ENCODE data around the gene FALEC.

The FALEC gene

DNA sequence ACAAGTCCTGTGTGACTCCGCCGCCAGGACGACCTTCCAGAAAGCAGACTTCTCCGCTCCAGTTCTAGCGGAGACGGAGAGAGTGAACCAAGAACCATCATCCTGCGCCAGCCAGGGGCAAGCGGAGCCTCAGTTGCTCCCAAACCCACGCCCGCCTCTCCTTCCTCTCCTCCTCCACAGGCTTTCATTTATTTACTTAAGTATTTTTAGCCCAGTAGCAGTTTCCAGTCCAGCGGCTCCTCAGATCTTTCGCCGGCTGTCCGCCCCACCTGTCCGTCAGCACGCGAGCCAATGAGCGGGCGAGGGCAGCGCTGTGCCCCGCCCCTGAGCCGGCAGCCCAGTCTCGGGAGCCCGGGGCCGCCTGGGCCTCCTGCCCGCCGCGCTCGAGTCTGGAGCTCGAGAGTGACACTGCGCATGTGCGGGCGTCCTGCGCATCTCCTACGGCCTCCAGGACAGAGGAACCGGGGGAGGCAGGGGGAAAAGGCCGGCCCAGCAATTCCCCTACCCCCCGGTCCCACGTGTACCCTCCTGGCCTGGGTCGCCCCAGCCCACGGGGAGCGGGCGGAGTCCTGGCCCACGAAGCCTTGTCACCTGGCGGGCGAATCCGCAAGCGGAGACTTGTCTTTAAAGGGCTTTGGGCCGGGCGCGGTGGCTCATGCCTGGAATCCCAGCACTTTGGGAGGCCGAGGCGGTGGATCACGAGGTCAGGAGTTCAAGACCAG is at the start of gene FALEC:
FALEC (plus strand) TSS at position 425 of the 722 bp plus-strand sequence.
- DNase-seq = peak; percentile 95 to 97

DNA sequence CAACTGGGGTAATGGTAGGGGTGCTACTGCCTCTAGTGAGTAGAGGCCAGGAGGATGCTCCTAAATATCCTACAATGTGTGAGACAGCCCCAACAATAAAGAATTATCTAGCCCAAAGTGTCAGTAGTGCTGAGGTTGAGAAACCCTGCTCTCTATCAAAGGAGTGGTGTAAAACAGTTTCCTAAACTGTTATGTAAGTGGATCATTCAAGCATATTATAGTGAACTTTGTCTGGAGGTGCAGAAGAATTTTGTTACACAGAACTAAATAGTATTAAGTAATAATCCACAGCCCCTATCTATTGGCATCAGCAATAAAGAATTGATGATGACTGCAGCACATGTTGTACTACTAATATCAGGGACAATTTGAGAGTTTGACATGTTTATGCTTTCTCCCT is 48.6 kb upstream of the FALEC start:
- no peak for DNase-seq

DNA sequence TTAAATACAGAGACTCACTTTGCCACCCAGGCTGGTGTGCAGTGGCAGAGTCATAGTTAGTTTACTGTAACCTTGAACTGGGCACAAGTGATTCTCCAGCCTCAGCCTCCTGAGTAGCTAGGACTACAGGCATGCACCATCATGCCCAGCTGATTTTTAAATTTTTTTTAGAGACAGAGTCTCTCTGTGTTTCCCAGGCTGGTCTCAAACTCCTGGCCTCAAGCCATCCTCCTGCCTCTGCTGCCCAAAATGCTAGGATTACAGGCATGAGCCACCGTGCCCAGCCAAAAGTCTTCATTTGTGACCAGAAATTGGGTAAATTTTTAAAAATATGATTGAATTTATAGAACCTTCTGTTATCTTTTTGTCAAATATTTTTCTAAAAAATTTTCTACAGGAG is 46.3 kb upstream of the FALEC start:
- DNase-seq = no peak

DNA sequence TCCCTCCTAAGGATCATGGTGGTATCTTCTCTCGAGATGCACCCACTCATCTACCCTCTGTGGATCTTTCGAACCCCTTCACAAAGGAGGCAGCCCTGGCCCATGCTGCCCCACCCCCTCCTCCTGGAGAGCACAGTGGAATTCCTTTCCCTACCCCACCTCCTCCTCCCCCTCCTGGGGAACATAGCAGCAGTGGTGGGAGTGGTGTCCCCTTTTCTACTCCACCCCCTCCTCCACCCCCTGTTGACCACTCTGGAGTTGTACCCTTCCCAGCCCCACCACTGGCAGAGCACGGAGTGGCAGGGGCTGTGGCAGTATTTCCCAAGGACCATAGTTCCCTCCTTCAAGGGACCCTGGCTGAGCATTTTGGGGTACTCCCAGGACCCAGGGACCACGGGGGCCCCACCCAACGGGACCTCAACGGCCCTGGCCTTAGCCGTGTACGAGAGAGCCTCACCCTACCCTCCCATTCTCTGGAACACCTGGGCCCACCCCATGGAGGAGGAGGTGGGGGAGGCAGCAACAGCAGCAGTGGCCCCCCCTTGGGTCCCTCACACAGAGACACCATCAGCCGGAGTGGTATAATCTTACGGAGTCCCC is 42.9 kb upstream of the FALEC start:
- no peak for DNase-seq

DNA sequence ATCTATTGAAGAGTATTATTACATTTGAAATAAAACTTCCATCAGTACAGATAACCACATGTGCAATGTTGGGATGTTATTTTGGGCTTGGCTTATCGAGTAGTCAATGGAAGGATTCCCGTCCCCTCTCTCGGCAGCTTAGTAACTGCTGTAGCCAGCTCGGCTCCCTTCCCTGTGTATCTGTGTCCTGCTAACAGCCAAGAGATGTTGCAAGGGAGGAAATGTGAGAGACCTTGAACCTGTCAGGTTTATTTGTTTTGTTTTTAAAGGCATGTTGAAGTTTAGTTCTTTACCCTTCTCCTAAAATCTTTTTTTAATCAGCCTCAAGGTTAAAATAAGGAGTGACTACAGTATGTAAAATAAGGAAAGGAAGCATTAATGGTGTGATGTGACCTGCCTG is 41.9 kb upstream of the FALEC start:
- peak in 1 of 2 donors; percentile 16 for DNase-seq

DNA sequence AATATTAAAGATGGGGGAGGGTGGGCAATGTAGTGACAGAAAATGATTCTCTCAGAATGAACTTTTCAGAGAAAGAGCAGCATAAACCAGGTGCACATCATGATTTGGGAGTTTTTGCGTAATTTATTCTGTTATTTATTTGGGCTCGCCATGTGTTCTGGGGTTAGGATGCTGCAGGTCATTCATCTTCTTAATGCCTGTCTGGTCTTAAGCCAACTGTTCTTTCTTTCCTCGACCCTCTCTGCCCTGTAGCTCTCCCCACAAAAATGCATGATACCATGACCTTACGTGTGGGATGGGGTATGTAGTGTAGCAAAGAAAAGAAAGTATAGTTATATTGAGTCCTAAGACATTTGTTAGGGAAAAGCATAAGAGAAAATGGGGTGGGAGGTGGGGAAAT is 40.7 kb upstream of the FALEC start:
- DNase-seq = no peak

DNA sequence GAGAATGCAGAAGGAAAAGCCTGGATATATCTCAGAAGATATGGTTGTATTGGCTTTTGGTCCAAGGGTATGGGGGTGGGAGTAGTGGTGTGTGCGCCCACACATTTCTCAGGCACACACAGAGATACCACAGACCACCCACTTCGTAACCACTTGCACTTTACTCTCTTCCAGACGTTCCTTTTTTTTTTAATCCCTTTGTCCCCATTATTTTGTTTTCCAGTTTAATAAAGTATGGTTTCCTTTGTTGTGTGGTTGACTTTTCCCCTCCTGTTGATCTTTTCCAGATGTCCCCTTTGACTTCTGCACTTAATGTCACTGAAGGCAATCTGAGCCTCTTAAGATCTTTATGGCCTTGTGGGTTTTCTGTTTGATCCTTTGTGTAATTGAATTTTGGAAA is 38.8 kb upstream of the FALEC start:
- no peak for DNase-seq

DNA sequence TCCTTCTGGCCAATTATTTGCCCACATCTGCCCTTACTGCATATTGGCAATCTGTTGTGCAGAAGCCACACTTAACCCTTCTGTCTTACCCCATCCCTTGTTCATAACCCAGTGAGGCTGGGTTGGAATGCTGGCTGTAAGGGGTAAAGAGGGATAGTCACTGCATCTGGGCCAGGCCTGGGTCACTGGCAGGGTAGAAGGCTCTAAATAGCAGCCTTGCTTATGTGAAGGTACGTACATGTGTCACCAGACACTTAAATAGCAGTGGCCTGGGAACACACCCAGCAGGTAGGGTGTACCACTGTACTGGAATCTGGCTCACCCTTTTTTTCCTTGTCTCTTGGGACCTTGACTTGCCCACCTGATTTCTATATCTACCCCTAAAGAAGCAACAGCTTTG is 38.2 kb upstream of the FALEC start:
- no peak for DNase-seq

DNA sequence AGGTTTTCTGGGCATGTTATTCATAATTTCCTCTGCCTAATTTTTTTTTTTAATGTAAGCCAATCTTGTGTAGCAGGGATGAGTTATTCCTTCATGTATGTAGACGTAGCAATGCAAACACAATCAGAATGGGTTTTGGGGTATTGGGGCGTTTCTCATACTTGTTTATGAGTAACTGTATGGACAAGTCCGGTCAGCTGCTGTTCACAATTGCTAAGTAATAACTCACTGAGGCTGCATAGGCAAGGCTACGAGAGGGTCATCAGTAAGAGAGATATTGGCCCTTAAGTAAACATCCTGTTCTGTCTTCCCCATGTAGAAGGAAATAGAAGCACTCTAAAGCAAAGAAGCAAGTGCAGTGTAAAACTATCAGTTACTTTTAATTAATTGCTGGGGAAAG is 37.8 kb upstream of the FALEC start:
- no peak for DNase-seq

DNA sequence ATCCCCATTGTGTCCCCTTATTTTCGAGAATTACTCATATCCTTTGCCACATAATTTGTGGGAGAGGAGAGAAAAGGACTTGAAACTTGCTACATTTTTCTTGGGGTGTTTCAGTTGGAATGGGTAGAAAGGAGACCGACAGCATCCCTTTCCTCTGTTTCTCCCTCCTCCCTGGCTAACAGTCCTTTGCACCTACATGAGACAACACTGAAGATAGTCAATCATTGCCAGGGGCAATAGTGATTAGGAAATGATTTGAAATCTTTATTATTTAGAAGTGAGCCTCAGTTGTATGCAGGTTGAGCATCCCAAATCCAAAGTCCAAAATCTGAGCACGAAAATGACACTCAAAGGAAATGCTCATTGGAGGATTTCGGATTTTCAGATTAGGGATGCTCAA is 36.2 kb upstream of the FALEC start:
- no peak for DNase-seq

DNA sequence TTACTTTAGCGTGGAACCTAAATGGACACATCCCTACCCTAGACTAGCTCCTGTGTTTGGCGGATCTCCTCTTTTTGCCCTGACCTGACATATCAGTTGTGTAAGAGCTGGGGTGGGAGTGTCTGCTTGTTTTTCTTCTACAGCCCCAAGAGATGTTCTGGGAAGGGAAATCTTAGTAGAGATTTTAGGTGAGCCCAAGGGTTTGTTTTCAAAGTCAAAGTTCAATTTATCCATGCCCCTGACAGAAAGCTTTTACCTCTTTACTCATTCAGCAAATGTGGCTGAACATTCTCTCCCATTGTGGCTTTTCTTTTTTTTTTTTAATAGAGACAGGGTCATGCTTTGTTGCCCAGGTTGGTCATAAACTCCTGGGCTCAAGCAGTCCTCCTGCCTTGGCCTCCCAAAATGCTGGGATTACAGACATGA is 35.6 kb upstream of the FALEC start:
- no peak for DNase-seq

DNA sequence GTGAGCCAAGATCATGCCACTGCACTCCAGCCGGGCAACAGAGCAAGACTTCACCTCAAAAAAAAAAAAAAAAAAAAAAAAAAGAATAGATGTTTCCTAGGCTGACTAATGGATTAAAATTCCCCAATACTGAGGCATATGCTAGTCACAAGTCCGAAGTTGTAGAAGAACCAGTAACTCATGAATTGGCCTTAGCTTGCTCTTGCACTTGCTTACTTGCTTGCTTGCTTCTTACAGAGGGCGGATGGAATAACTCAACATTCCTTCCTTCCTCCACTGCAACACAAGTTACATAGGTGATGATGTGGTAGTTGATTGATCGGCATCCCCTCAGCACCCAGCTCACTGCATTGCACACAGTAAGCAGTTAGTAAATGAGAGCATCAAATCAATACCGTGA is 31.1 kb upstream of the FALEC start:
- no peak for DNase-seq

DNA sequence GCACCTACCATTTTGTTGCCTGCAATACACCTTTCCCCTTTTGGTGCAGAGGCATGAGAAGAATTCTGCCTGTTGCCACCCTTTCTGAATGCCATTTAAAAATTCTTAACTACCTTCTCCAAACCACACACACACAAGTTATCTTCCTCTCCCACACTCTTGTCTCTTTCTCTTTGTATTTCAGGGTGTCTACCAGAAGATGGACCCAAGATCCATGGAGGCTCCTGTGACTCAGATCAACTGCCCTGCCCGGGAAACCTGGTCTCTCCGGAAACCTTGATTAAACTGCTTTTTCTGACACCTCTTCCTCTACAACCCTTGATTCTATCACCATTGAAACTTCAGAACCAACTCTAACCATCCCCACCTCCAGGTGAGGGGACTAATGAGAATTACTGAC is 30.7 kb upstream of the FALEC start:
- no peak for DNase-seq

DNA sequence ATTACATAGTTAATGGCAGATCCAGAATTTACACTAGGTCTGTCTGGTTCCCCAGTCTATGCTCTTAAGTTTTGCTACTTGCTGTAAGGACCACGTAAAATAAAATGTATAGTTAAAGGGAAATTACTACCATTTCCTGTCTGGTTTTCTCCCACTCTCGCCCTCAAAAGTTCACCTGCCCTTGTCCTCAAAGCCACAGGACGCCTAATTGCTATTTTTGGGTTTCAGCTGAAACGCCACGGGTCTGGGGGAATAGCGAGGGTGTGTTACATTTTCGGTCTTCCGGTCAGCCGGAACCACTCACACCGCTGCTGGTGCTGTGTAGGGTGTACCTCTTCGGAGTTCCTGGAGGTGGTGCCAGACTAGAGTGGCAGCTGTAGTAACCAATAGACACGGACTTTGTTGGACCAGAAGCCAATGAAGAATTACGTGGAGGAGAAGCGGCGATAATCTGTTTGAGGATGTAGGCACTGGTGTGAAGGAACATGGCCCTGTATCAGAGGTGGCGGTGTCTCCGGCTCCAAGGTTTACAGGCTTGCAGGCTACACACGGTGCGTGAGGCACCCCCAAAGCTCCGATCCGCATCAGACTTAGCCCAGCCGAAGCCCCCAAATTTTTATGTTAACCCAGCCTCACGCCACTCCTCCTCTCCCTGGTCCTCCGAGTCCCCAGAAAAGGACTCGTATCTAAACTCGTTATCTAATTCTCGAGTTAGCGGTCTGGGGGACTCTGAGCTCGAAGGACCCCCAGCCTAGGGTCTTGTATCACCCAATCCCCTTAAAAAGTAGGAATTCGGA is 28.4 kb upstream of the FALEC start, which contains the start of gene TARS2:
TARS2 (plus strand) TSS at position 454 of the 797 bp plus-strand sequence; CDS start at position 486, 32 bp downstream.
- peak; percentile 94 to 95 for DNase-seq

DNA sequence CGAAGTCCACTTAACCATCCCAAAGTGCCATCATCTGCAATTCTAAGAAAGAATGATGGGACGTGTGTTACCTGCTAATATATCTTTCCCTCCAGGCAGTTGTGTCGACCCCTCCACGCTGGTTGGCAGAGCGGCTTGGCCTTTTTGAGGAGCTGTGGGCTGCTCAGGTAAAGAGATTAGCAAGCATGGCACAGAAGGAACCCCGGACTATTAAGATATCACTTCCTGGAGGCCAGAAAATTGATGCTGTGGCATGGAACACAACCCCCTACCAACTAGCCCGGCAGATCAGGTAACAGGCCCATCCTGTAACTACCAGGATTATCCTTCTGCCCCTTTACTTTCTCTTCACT is 27.8 kb upstream of the FALEC start:
- no peak for DNase-seq

DNA sequence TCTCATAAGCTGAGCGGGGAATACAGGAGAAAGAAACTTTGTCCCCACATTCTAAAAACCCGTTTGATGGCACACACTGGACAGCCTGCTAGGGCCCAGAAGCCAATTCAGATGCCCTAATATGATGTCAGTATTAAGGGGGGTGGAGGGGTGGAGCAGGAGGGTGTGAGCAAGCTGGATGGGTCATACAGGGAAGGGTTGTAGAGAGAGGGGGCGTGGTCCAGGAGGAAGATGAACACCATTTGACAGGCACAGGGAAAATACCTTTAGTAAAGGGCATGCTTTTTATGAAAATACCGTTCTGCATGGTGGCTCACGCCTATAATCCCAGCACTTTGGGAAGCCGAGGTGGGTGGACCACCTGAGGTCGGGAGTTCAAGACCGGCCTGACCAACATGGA is 22.4 kb upstream of the FALEC start:
- no peak for DNase-seq

DNA sequence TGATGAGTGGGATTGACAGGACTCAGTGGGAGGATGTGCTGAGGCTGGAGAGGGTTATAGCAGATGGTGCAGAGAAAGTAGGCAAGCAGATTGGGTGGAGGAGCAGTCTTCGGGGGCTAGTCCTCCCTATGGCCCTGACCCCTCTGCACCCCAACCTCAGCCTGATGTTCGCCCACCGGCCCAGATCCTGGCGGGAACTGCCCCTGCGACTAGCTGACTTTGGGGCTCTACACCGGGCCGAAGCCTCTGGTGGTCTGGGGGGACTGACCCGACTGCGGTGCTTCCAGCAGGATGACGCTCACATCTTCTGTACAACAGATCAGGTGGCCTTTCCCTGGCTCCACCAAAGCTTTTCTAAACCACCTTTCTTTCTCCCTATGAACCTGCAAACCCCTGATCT is 17.2 kb upstream of the FALEC start:
- DNase-seq = no peak

DNA sequence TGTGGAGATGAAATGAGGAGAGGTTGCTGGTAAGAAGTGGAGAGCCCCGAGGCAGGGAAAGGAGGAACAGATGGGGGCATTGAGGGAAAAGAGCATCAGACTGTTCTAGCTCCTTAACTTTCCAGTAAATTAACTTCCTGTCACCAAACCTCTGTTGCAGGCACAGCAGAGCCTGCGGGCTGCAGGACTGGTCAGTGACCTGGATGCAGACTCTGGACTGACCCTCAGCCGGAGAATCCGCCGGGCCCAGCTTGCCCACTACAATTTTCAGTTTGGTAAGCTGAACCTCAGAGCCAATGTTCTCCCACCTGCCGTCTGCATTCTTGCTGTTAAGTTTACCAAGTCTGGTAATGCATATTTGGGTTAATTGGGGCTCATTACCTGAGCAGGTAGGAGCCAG is 10.1 kb upstream of the FALEC start:
- no peak for DNase-seq

DNA sequence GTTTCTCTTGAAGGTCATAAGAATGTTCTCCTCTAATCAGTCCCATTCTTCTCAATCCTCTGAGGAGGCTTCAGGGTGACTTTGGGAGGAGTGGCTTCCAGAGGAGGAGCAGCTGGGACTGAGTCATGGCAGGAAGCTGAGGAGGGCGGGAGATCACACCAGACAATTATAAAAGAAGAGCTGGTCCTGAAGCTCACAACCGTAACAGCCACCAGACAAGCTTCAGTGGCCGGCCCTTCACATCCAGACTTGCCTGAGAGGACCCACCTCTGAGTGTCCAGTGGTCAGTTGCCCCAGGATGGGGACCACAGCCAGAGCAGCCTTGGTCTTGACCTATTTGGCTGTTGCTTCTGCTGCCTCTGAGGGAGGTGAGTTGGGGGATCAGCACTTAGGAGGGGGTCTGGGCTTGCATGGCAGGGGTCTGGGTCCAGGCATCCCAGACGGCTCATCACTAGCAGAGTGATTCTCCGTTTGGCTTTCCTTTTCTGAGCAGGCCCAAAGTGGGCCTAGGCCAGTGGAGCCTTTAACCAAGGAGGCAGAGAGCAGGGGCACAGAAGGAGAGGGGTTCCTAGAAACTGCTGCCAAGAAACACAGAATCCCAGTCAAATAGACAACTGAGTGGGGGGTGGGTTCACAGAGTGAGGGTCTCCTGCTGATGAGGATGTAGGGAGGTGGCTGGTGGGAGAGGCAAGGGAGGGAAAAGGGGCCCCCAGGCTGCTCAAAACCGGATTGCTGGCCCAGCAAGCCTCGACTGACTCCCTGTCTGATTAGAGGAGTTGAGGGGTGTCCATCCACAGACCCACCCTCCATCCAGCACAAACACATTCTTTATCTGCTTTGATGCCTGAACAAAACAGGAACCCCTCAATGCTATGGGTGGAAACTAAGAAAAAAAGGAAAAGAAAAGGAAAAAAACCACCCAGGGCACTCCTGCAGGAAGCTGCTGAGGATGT is 7.4 kb upstream of the FALEC start, which contains the start of gene ECM1:
ECM1 (plus strand) TSS at position 198 of the 953 bp plus-strand sequence; CDS start at position 299, 101 bp downstream.
- DNase-seq = no peak

DNA sequence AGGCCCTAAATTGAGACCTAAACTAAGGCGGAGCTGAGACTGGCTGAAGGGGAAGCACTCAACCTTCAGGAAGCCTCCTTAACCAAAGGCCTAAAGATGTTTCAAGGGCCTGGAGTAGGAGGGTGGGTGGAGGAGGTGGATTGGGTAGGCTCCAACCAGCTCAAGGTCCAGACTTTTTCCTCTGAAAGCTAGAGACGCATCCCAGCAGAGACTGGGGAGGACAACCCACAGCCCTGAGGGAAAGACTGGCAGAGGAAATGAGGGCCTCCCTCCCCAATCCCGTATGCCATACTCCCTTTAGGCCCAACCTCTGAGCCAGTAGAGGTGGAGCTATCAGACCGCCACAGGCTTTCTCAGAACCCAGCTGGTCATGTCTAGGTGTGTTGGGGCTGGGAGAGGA is 6.6 kb upstream of the FALEC start:
- DNase-seq = no peak

DNA sequence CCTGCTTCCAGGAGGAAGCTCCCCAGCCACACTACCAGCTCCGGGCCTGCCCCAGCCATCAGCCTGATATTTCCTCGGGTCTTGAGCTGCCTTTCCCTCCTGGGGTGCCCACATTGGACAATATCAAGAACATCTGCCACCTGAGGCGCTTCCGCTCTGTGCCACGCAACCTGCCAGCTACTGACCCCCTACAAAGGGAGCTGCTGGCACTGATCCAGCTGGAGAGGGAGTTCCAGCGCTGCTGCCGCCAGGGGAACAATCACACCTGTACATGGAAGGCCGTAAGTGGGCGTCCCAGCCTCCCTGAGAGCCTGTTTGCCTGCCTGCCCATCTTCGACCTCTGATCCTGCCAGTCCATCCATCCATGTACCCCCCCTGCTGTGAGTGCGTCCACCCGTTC is 4.0 kb upstream of the FALEC start:
- no peak for DNase-seq

DNA sequence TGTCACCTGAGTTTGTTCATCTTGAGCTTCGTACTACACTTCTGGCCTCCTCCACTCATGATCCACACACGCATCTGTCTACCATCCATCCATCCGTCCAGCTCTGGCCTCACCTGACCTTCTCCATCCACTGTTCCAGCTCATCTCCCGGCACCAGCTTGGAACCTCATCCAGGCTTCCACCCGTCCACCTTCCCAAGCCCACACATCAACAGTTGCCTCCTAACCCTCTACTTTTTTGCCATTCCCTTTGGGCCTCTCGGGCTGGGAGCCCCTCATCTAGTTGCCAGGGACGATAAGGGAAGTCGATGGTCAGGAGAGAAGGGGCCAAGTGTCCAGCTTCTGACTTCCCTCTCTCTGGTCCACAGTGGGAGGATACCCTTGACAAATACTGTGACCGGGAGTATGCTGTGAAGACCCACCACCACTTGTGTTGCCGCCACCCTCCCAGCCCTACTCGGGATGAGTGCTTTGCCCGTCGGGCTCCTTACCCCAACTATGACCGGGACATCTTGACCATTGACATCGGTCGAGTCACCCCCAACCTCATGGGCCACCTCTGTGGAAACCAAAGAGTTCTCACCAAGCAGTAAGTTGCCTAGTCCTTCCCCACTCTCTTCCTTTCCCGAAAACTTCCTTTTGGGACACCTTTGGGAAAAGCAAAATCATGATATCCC is 3.4 kb upstream of the FALEC start:
- no peak for DNase-seq
